Measurements from ENCODE around the gene TRABD2B. TPM values are rescaled to one million over a fixed set of nuclear protein-coding genes. Genes with fewer than 3 reads are reported as not detected.

TRABD2B gene
- polyA plus RNA-seq, 1 of the 3 experiments (the other 2 are of a cell fraction), result 0.03 TPM

- no peak overlapping the region for H3K9ac ChIP-seq
- no peaks in the 10 kb centered on the region for H3K36me3 ChIP-seq (replicated peaks in 1 of 2; ENCODE audit: control insufficient read depth in 1 of 2, insufficient read depth in 2 of 2, low read length in 1 of 2)
- no peak for DNase-seq
- no peak for TF ChIP-seq NFIC (IDR thresholded peaks at IDR 0.05; ENCODE audit: borderline replicate concordance)
- WGBS (ENCODE audit: low lambda C conversion rate), result 61% methylated on average over 12 of the region's 12 CpGs
- no peaks in the 10 kb centered on the region for H3F3A ChIP-seq (replicated peaks; ENCODE audit: insufficient read depth)
- H3K4me3 ChIP-seq (ENCODE audit: low read depth in 2 of 2, low read length in 1 of 2), result no peak overlapping the region
- H3K27ac ChIP-seq (ENCODE audit: low read depth in 2 of 2, low read length in 1 of 2), result no peak overlapping the region
- CTCF ChIA-PET, result interaction anchor here (1.0 kb wide), 1 partner anchor 18 kb away, joined by 3 read pairs; no protein-coding TSS in a partner anchor
- H2AFZ ChIP-seq (ENCODE audit: low read depth), result no peak overlapping the region
- no peak overlapping the region for H3K4me2 ChIP-seq
- no peaks in the 10 kb centered on the region for H3K9me2 ChIP-seq
- no peaks in the 10 kb centered on the region for H3K27me3 ChIP-seq (ENCODE audit: insufficient read depth)
- H3K9me3 ChIP-seq, result no peaks in the 10 kb centered on the region
- H4K20me1 ChIP-seq (ENCODE audit: insufficient read depth), result no peaks in the 10 kb centered on the region
- no peaks in the 10 kb centered on the region for H3K79me2 ChIP-seq (ENCODE audit: insufficient read depth)
- POLR2A ChIA-PET, result no interaction called here
- H3K4me1 ChIP-seq (ENCODE audit: control insufficient read depth in 1 of 2, insufficient read depth in 2 of 2, low read depth in 1 of 2, low read length in 1 of 2), result no peaks in the 10 kb centered on the region; a peak in 1 of 4 replicates
Measured at GRCh38 chr1:47759251-47759935, 237.8 kb downstream of the TRABD2B start.

GRCh38 chr1:47758341-47759250, 238.6 kb downstream of the TRABD2B start:
- Histone ChIP-seq H3K9ac (no peak overlapping the region), H3K27me3 (ENCODE audit: insufficient read depth) (no peaks in the 10 kb centered on the region), H3K27ac (ENCODE audit: low read depth in 2 of 2, low read length in 1 of 2) (no peak overlapping the region), H3K4me1 (ENCODE audit: control insufficient read depth in 1 of 2, insufficient read depth in 2 of 2, low read depth in 1 of 2, low read length in 1 of 2) (no peaks in the 10 kb centered on the region; a peak in 1 of 4 replicates), H3K9me2 (no peaks in the 10 kb centered on the region), H4K20me1 (ENCODE audit: insufficient read depth) (no peaks in the 10 kb centered on the region), H3K36me3 (replicated peaks in 1 of 2; ENCODE audit: control insufficient read depth in 1 of 2, insufficient read depth in 2 of 2, low read length in 1 of 2) (no peaks in the 10 kb centered on the region), H3K4me3 (ENCODE audit: low read depth in 2 of 2, low read length in 1 of 2) (no peak overlapping the region), H3K79me2 (ENCODE audit: insufficient read depth) (no peaks in the 10 kb centered on the region), H2AFZ (ENCODE audit: low read depth) (no peak overlapping the region), H3K9me3 (no peaks in the 10 kb centered on the region), H3K4me2 (no peak overlapping the region), H3F3A (replicated peaks; ENCODE audit: insufficient read depth) (no peaks in the 10 kb centered on the region)
- DNase-seq, result no peak
- WGBS (ENCODE audit: low lambda C conversion rate), result 68% methylated on average over 18 of the region's 20 CpGs
- POLR2A ChIA-PET, result no interaction called here
- CTCF ChIA-PET, result interaction anchor here (1.0 to 2.6 kb wide), 2 partner anchors 19 to 303 kb away, joined by 3 to 10 read pairs; no protein-coding TSS in a partner anchor
- TF ChIP-seq JUND (IDR thresholded peaks at IDR 0.05) (no peak), NRF1 (IDR thresholded peaks at IDR 0.05; ENCODE audit: low read depth, low read length) (no peak), MAX (IDR thresholded peaks at IDR 0.05; ENCODE audit: low read depth) (no peak), MEF2A (IDR thresholded peaks at IDR 0.05; ENCODE audit: borderline replicate concordance, low read depth) (no peak), USF1 (IDR thresholded peaks at IDR 0.05; ENCODE audit: borderline replicate concordance, low read depth) (no peak), CHD2 (IDR thresholded peaks at IDR 0.05; ENCODE audit: low read length, partially characterized antibody) (no peak), POLR2AphosphoS5 (IDR thresholded peaks at IDR 0.05; ENCODE audit: low read depth, low read length) (no peak), EZH2phosphoT487 (IDR thresholded peaks at IDR 0.05; ENCODE audit: borderline replicate concordance, low read depth) (no peak), REST (IDR thresholded peaks at IDR 0.05; ENCODE audit: low read depth, low read length) (no peak), TEAD4 (IDR thresholded peaks at IDR 0.05; ENCODE audit: borderline replicate concordance, insufficient read depth) (no peak), FOXJ3 (CRISPR knock-in tag; IDR thresholded peaks at IDR 0.05) (no peak), NFIC (IDR thresholded peaks at IDR 0.05; ENCODE audit: borderline replicate concordance) (no peak), GATA2 (CRISPR knock-in tag; IDR thresholded peaks at IDR 0.05) (no peak), SMC3 (IDR thresholded peaks at IDR 0.05; ENCODE audit: low read depth, low read length) (no peak)
- TF ChIP-seq, protein P1, sequence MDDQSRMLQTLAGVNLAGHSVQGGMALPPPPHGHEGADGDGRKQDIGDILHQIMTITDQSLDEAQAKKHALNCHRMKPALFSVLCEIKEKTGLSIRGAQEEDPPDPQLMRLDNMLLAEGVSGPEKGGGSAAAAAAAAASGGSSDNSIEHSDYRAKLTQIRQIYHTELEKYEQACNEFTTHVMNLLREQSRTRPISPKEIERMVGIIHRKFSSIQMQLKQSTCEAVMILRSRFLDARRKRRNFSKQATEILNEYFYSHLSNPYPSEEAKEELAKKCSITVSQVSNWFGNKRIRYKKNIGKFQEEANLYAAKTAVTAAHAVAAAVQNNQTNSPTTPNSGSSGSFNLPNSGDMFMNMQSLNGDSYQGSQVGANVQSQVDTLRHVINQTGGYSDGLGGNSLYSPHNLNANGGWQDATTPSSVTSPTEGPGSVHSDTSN (IDR thresholded peaks at IDR 0.05), result no peak
- TF ChIP-seq, protein P2, sequence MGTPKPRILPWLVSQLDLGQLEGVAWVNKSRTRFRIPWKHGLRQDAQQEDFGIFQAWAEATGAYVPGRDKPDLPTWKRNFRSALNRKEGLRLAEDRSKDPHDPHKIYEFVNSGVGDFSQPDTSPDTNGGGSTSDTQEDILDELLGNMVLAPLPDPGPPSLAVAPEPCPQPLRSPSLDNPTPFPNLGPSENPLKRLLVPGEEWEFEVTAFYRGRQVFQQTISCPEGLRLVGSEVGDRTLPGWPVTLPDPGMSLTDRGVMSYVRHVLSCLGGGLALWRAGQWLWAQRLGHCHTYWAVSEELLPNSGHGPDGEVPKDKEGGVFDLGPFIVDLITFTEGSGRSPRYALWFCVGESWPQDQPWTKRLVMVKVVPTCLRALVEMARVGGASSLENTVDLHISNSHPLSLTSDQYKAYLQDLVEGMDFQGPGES (IDR thresholded peaks at IDR 0.05; ENCODE audit: low read depth, low read length), result no peak

Measured in SK-N-SH (cell line).